Adrenal gland (tissue), 5 donors: ENCODE measurements around the gene PQBP1.

Experiments
- POLR2A ChIP-seq, 2 donors: fragments of 450-650 bp; IDR thresholded peaks; one replicate each; pipeline ENCODE4 v1.6.1; 2017; ENCODE audit warnings: antibody characterized with exemption in 2 of 2, mild to moderate bottlenecking in 2 of 2, moderate library complexity in 1 of 2
- TF ChIP-seq, protein P1 (sequence below), 6 experiments: fragments of 450-650 bp in 4 of 6; fragments of 200-600 bp in 2 of 6; sonication (generic) in 1 of 6; IDR thresholded peaks; 1 replicate in 5 of 6; 2 replicates in 1 of 6; pipeline versions ENCODE4 v1.5.1 to v1.8.0; 2016 to 2021; ENCODE audit warnings: antibody characterized with exemption in 6 of 6, mild to moderate bottlenecking in 2 of 6, moderate library complexity in 1 of 6
- donor health status: DM: no; HTN: no; CAD: no.

DNA sequence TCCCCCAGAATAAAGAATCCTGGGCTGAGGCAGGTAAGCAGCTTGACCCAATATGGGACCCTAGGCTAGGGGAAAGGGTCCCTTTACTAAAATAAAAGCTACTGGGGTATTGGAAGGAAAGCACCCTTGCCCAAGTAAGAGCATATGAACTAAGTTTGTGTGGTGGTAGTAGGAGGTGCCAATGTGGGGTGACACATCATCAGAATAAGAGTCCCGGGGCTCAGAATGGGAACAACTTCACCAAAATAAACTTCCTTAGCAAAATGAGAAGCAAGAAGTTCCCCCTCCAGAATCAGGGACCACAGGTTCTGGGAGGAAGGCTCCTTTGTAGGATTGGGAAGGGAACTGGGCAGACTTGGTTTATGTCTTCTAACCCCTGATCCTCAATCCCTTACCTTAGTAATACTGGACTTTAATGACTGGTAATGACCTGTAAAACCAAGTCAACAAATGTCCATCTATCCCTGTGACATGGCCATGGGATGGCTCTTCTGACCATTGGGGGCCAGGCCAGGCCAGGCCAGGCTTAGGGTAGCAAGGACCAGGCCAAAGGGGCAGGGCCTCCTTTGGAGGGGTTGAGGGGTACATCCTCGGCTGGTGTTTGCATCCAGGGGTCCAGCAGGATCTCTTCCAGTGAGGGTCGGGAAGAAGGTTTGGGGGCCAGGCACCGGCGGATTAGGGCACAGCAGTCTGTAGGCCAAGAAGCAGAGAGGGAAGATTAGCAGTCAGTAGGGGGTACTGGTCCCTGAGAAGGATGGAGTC is 16.1 kb downstream of the PQBP1 start:
- TF ChIP-seq, protein P1, sequence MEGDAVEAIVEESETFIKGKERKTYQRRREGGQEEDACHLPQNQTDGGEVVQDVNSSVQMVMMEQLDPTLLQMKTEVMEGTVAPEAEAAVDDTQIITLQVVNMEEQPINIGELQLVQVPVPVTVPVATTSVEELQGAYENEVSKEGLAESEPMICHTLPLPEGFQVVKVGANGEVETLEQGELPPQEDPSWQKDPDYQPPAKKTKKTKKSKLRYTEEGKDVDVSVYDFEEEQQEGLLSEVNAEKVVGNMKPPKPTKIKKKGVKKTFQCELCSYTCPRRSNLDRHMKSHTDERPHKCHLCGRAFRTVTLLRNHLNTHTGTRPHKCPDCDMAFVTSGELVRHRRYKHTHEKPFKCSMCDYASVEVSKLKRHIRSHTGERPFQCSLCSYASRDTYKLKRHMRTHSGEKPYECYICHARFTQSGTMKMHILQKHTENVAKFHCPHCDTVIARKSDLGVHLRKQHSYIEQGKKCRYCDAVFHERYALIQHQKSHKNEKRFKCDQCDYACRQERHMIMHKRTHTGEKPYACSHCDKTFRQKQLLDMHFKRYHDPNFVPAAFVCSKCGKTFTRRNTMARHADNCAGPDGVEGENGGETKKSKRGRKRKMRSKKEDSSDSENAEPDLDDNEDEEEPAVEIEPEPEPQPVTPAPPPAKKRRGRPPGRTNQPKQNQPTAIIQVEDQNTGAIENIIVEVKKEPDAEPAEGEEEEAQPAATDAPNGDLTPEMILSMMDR (IDR thresholded peaks at IDR 0.05), result no peak
- no peak for TF ChIP-seq POLR2A (IDR thresholded peaks at IDR 0.05)
